ENCODE results near the gene IFNAR1. TPM values are rescaled to one million over a fixed set of nuclear protein-coding genes. Genes with fewer than 3 reads are reported as not detected.
A peak's percentile ranks its signal among the peaks of the same experiment; 100 is the strongest.

The IFNAR1 gene
- total RNA-seq, 4 donors from 2014 or later: 12.4 to 19.3 (median 15.5) TPM

GRCh38 chr21:33299181-33299752 is 25.5 kb upstream of the IFNAR1 start:
- H3K27me3 ChIP-seq: no peaks in the 10 kb centered on the region
- peak overlapping the region in 2 of 4 donors; percentile 30 to 41 for H3K27ac ChIP-seq
- H3K36me3 ChIP-seq: peaks cover 0 to 28% (median 9%) of the 10 kb centered on the region in 3 donors
- no peak for DNase-seq
- peak in 2 of 6 experiments; percentile 26 to 51 for TF ChIP-seq CTCF (IDR thresholded peaks at IDR 0.05)
- TF ChIP-seq POLR2A (IDR thresholded peaks at IDR 0.05): no peak
- H3K4me1 ChIP-seq: peaks cover 0 to 36% (median 13%) of the 10 kb centered on the region in 3 donors
- intact Hi-C loops (cut with DNase I): no loop called here
- WGBS, 2 donors: 25 to 51% methylated on average over 5 of the region's 5 CpGs
- no peak overlapping the region for H3K4me3 ChIP-seq
- H3K9me3 ChIP-seq: no peaks in the 10 kb centered on the region

- Histone ChIP-seq H3K9me3 (no peaks in the 10 kb centered on the region), H3K27me3 (no peaks in the 10 kb centered on the region), H3K36me3 (peaks cover 0 to 15% (median 9%) of the 10 kb centered on the region in 3 donors), H3K27ac (peak overlapping the region; percentile 4 to 83 (median 44)), H3K4me1 (peaks cover 0 to 36% (median 13%) of the 10 kb centered on the region in 3 donors), H3K4me3 (no peak overlapping the region)
- intact Hi-C loops (cut with DNase I): no loop called here
- TF ChIP-seq POLR2A (IDR thresholded peaks at IDR 0.05): no peak
- TF ChIP-seq CTCF (IDR thresholded peaks at IDR 0.05): no peak
- DNase-seq: no peak
- WGBS, 2 donors: 57 to 65% methylated on average over 10 of the region's 10 CpGs
Observed at GRCh38 chr21:33300701-33301631, 23.8 kb upstream of the IFNAR1 start.

- TF ChIP-seq CTCF (IDR thresholded peaks at IDR 0.05): no peak
- no peak for TF ChIP-seq POLR2A (IDR thresholded peaks at IDR 0.05)
- H3K9me3 ChIP-seq: no peaks in the 10 kb centered on the region
- no peak overlapping the region for H3K4me3 ChIP-seq
- intact Hi-C loops (cut with DNase I): no loop called here
- no peak for DNase-seq
- peaks cover 0 to 9% (median 4%) of the 10 kb centered on the region in 3 donors for H3K36me3 ChIP-seq
- H3K4me1 ChIP-seq: peaks cover 0 to 36% (median 13%) of the 10 kb centered on the region in 3 donors
- 75 to 90% methylated on average over 2 of the region's 2 CpGs for WGBS, 2 donors
- no peaks in the 10 kb centered on the region for H3K27me3 ChIP-seq
- peak overlapping the region; percentile 4 to 83 (median 44) for H3K27ac ChIP-seq
Observed at GRCh38 chr21:33301632-33302002, 23.2 kb upstream of the IFNAR1 start.

- TF ChIP-seq POLR2A (IDR thresholded peaks at IDR 0.05) (no peak), CTCF (IDR thresholded peaks at IDR 0.05) (peak in 1 of 6 experiments; percentile 23)
- no peaks in the 10 kb centered on the region for H3K27me3 ChIP-seq
- H3K36me3 ChIP-seq: peaks cover 0 to 5% (median 0%) of the 10 kb centered on the region in 3 donors
- WGBS, 2 donors: 62% methylated on average over 3 to 5 of the region's 7 CpGs
- H3K27ac ChIP-seq: peak overlapping the region in 3 of 4 donors; percentile 4 to 83 (median 55)
- peaks cover 0 to 36% (median 13%) of the 10 kb centered on the region in 3 donors for H3K4me1 ChIP-seq
- intact Hi-C loops (cut with DNase I): no loop called here
- H3K4me3 ChIP-seq: no peak overlapping the region
- no peak for DNase-seq
- H3K9me3 ChIP-seq: no peaks in the 10 kb centered on the region
Observed at GRCh38 chr21:33302055-33302454, 22.7 kb upstream of the IFNAR1 start.

GRCh38 chr21:33302796-33303195 is 22.0 kb upstream of the IFNAR1 start:
- WGBS, 2 donors: 82 to 88% methylated on average over 6 to 7 of the region's 7 CpGs
- no peak overlapping the region for H3K27ac ChIP-seq
- H3K27me3 ChIP-seq: no peaks in the 10 kb centered on the region
- H3K36me3 ChIP-seq: no peaks in the 10 kb centered on the region
- no peak for DNase-seq
- no peaks in the 10 kb centered on the region for H3K9me3 ChIP-seq
- no peak overlapping the region for H3K4me3 ChIP-seq
- peaks cover 0 to 36% (median 13%) of the 10 kb centered on the region in 3 donors for H3K4me1 ChIP-seq
- intact Hi-C loops (cut with DNase I): no loop called here
- TF ChIP-seq POLR2A (IDR thresholded peaks at IDR 0.05) (no peak), CTCF (IDR thresholded peaks at IDR 0.05) (no peak)
